Astrocyte (in vitro differentiated cells and primary cell): ENCODE measurements around the gene RBBP9. TPM values are rescaled to one million over a fixed set of nuclear protein-coding genes. Genes with fewer than 3 reads are reported as not detected.

Source experiments
- DNase-seq: peaks from one replicate; pipeline ENCODE4 v3.0.0-alpha.2; 2010; ENCODE audit warnings: low read depth
- FAIRE-seq: peaks from 2 replicates; lab custom pipeline; 2011; peaks lifted over from hg19 to GRCh38; lab: Jason Lieb, UNC
- H2AFZ ChIP-seq: 2 replicates; pipeline ENCODE4 v1.6.0; 2012; ENCODE audit warnings: low read depth, low read length, inconsistent platforms
- H3K27ac ChIP-seq: 2 replicates; pipeline ENCODE4 v1.5.1; 2011; ENCODE audit warnings: low read depth, low read length, inconsistent platforms
- H3K27me3 ChIP-seq: 2 replicates; pipeline ENCODE4 v1.6.0; 2011; ENCODE audit warnings: low read length, inconsistent platforms; ENCODE audit not compliant: insufficient read depth
- H3K36me3 ChIP-seq: 2 replicates; pipeline ENCODE4 v1.5.1; 2011; ENCODE audit warnings: low read length, inconsistent platforms; ENCODE audit not compliant: insufficient read depth
- H3K4me1 ChIP-seq: 2 replicates; pipeline ENCODE4 v1.5.1; 2011; ENCODE audit warnings: low read length, inconsistent platforms; ENCODE audit not compliant: insufficient read depth
- H3K4me2 ChIP-seq: 2 replicates; pipeline ENCODE4 v1.6.0; 2012; ENCODE audit warnings: low read length, inconsistent platforms
- H3K4me3 ChIP-seq: 2 replicates; pipeline ENCODE4 v1.5.1; 2011; ENCODE audit warnings: low read depth, mild to moderate bottlenecking, low read length, inconsistent platforms; ENCODE audit not compliant: insufficient read depth
- H3K79me2 ChIP-seq: 2 replicates; pipeline ENCODE4 v1.6.0; 2012; ENCODE audit warnings: mild to moderate bottlenecking, low read length, inconsistent platforms; ENCODE audit not compliant: insufficient read depth
- H3K9ac ChIP-seq: 2 replicates; pipeline ENCODE4 v1.6.0; 2012; ENCODE audit warnings: mild to moderate bottlenecking, low read length, inconsistent platforms
- H3K9me3 ChIP-seq: 2 replicates; pipeline ENCODE4 v1.5.1; 2012; ENCODE audit warnings: low read depth, mild to moderate bottlenecking, low read length, inconsistent platforms; ENCODE audit not compliant: insufficient read depth
- H4K20me1 ChIP-seq: 2 replicates; pipeline ENCODE4 v1.6.0; 2012; ENCODE audit warnings: low read length, inconsistent platforms; ENCODE audit not compliant: insufficient read depth
- H3K27ac Mint-ChIP-seq: one replicate; pipeline ENCODE4 v1.8.0; 2021; ENCODE audit warnings: mild to moderate bottlenecking, mixed read lengths; ENCODE audit not compliant: unreplicated experiment
- H3K27me3 Mint-ChIP-seq: one replicate; pipeline ENCODE4 v1.8.0; 2021; ENCODE audit warnings: low read depth, mixed read lengths; ENCODE audit not compliant: unreplicated experiment
- H3K36me3 Mint-ChIP-seq: one replicate; pipeline ENCODE4 v1.8.0; 2021; ENCODE audit warnings: low read depth, mixed read lengths; ENCODE audit not compliant: unreplicated experiment
- H3K4me1 Mint-ChIP-seq: one replicate; pipeline ENCODE4 v1.8.0; 2021; ENCODE audit warnings: low read depth, mixed read lengths; ENCODE audit not compliant: unreplicated experiment
- H3K4me3 Mint-ChIP-seq: one replicate; pipeline ENCODE4 v1.8.0; 2021; ENCODE audit warnings: mild to moderate bottlenecking, moderate library complexity, mixed read lengths; ENCODE audit not compliant: unreplicated experiment
- H3K9me3 Mint-ChIP-seq: one replicate; pipeline ENCODE4 v1.8.0; 2021; ENCODE audit warnings: mild to moderate bottlenecking, mixed read lengths; ENCODE audit not compliant: unreplicated experiment
- EZH2 ChIP-seq: IDR thresholded peaks from 2 replicates; pipeline ENCODE4 v1.6.1; 2012; ENCODE audit warnings: mild to moderate bottlenecking, low read length, inconsistent platforms; ENCODE audit not compliant: insufficient read depth
- total RNA-seq: library from RNA; stranded (reverse); gene quantifications from 2 replicates; pipeline ENCODE4 v1.2.1, GENCODE V29; 2021
- TF ChIP-seq, protein P1 (sequence below): IDR thresholded peaks from 2 replicates; pipeline ENCODE4 v1.5.1; 2011; ENCODE audit warnings: low read depth, mild to moderate bottlenecking, inconsistent platforms, low read length, moderate library complexity; ENCODE audit not compliant: insufficient read depth

The RBBP9 gene
- total RNA-seq, 1 donor from 2014 or later, result 14.4 TPM

DNA sequence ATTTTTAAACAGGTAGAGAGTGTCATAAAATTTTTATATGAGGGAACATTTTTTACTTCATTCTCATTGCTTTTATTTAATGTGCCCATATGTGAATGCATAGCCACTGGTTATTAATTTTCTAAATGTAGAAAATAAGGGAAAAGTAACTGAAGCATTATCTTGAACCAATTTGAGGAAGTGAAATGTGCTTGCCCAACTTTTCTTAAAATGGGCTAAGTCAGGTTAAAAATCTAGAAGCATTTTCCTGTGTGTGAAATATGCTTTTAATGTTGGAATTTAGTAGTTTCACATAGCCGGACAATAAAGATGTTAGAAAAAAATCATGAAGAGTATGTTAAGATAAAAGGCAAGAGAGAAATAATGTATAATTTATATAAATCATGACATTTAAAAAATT is 14.5 kb upstream of the RBBP9 start:
- no peak overlapping the region for H3K9ac ChIP-seq
- DNase-seq (no peak), FAIRE-seq (no peak)
- Mint-ChIP-seq H3K27ac (no peak overlapping the region), H3K4me1 (peaks cover 9% of the 10 kb centered on the region), H3K36me3 (peaks cover 6% of the 10 kb centered on the region), H3K9me3 (no peaks in the 10 kb centered on the region), H3K27me3 (no peaks in the 10 kb centered on the region), H3K4me3 (no peak overlapping the region)
- no peaks in the 10 kb centered on the region for H3K27me3 ChIP-seq
- peaks cover 8% of the 10 kb centered on the region for H3K4me1 ChIP-seq
- H3K4me2 ChIP-seq, result no peak overlapping the region
- H3K36me3 ChIP-seq, result peaks cover 38% of the 10 kb centered on the region
- no peak overlapping the region for H3K27ac ChIP-seq
- H4K20me1 ChIP-seq, result peaks cover 8% of the 10 kb centered on the region
- H3K4me3 ChIP-seq, result no peak overlapping the region
- TF ChIP-seq, protein P1, sequence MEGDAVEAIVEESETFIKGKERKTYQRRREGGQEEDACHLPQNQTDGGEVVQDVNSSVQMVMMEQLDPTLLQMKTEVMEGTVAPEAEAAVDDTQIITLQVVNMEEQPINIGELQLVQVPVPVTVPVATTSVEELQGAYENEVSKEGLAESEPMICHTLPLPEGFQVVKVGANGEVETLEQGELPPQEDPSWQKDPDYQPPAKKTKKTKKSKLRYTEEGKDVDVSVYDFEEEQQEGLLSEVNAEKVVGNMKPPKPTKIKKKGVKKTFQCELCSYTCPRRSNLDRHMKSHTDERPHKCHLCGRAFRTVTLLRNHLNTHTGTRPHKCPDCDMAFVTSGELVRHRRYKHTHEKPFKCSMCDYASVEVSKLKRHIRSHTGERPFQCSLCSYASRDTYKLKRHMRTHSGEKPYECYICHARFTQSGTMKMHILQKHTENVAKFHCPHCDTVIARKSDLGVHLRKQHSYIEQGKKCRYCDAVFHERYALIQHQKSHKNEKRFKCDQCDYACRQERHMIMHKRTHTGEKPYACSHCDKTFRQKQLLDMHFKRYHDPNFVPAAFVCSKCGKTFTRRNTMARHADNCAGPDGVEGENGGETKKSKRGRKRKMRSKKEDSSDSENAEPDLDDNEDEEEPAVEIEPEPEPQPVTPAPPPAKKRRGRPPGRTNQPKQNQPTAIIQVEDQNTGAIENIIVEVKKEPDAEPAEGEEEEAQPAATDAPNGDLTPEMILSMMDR, result no peak
- TF ChIP-seq EZH2, result no peak
- no peak overlapping the region for H2AFZ ChIP-seq
- H3K79me2 ChIP-seq, result peaks cover 34% of the 10 kb centered on the region
- H3K9me3 ChIP-seq, result no peaks in the 10 kb centered on the region

DNA sequence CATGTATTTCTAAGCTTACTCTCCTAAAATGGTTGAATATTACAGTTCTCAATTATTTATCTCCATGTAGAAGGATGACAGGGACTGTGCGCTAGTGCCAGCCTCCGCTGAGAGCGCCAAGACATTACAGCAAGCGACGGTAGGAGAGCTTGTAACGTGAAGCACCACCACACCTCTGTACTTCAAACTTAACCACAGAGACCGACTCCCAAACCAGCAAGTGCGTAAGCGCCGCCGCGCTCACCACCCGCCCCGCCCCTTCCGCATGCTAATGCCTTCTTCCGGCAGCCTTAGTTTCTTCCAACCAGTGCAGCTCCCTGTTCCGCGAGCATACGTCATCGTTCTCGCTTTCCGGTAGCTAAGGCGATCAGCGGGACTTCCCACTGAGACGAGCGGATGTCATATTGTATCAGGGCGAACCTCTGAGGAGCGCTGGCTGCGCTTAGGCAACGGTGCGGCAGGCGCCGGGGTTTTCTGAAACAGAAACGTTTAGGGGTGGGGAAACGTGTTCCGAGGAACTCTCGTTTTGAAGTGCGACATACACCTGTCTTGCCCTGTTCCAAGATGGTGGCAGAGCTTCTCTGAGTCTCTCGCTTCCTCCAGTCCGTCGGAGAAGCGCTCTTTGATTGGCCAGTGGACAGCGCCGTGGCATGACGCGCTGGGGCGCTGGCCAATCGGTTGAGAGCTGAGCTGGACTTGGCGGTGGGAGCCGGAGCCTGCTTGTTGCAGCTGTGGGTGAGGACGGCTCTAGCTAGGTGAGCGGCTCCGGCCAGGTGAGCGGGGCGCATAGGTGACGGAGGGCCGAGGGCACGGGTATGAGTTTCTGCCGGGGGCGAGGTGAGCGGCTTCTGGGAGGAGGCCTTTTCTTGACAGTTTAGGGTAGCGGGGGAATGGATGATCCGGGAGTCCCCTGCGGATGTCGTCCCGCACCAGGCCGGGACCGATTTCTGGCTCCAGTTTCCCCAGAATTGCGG is 10.5 kb upstream of the RBBP9 start, which contains the start of gene SEC23B:
Gene SEC23B (plus strand): TSS at position 723 of the 974 bp plus-strand sequence. CDS start 2,896 bp downstream, outside the sequence.
- FAIRE-seq, result peak; percentile 80
- Histone ChIP-seq H3K9ac (peak within 1 kb of the TSS; percentile 88), H3K4me2 (peak within 1 kb of the TSS; percentile 95), H2AFZ (peak within 1 kb of the TSS; percentile 95), H3K4me1 (peaks cover 8% of the 10 kb centered on the region), H3K27me3 (peaks cover 5% of the 10 kb centered on the region), H3K79me2 (peaks cover 34% of the 10 kb centered on the region), H4K20me1 (no peaks in the 10 kb centered on the region), H3K36me3 (peaks cover 24% of the 10 kb centered on the region), H3K27ac (peak within 1 kb of the TSS; percentile 96), H3K4me3 (peak within 1 kb of the TSS; percentile 93), H3K9me3 (no peaks in the 10 kb centered on the region)
- peak; percentile 97 for DNase-seq
- Mint-ChIP-seq H3K4me1 (peaks cover 9% of the 10 kb centered on the region), H3K27me3 (no peaks in the 10 kb centered on the region), H3K9me3 (no peaks in the 10 kb centered on the region), H3K36me3 (peaks cover 3% of the 10 kb centered on the region), H3K4me3 (peak within 1 kb of the TSS; percentile 100), H3K27ac (peak within 1 kb of the TSS; percentile 99)
- no peak for TF ChIP-seq EZH2
- TF ChIP-seq, protein P1, result no peak
